Measurements from ENCODE around the gene RTL9. TPM values are rescaled to one million over a fixed set of nuclear protein-coding genes. Genes with fewer than 3 reads are reported as not detected.

The RTL9 gene
- total RNA-seq, 4 donors from 2014 or later = 0.21 TPM; not detected in 3

GRCh38 chrX:110391086-110391485 is 32.4 kb downstream of the RTL9 start:
- Histone ChIP-seq H3K4me3 (no peak overlapping the region), H3K4me1 (no peaks in the 10 kb centered on the region), H3K36me3 (no peaks in the 10 kb centered on the region), H3K27me3 (peaks cover 0 to 25% of the 10 kb centered on the region in 2 donors), H3K27ac (no peak overlapping the region), H3K9me3 (no peaks in the 10 kb centered on the region)
- no peak for TF ChIP-seq EP300 (IDR thresholded peaks at IDR 0.05)
- no peak for DNase-seq (ENCODE audit: low spot score in 2 of 2)

GRCh38 chrX:110394651-110395050 is 36.0 kb downstream of the RTL9 start:
- DNase-seq (ENCODE audit: low spot score in 2 of 2) = no peak
- H3K27ac ChIP-seq = no peak overlapping the region
- 83 to 89% methylated on average over 2 of the region's 2 CpGs for WGBS, 2 donors
- H3K27me3 ChIP-seq = peaks cover 0 to 31% of the 10 kb centered on the region in 2 donors
- no peak overlapping the region for H3K4me3 ChIP-seq
- TF ChIP-seq EP300 (IDR thresholded peaks at IDR 0.05) (no peak), CTCF (IDR thresholded peaks at IDR 0.05) (no peak), POLR2A (IDR thresholded peaks at IDR 0.05) (no peak)
- H3K9me3 ChIP-seq = no peaks in the 10 kb centered on the region
- H3K4me1 ChIP-seq = no peaks in the 10 kb centered on the region
- no peaks in the 10 kb centered on the region for H3K36me3 ChIP-seq

- no peak for TF ChIP-seq POLR2A (IDR thresholded peaks at IDR 0.05)
- no peak for TF ChIP-seq CTCF (IDR thresholded peaks at IDR 0.05)
- no peak for TF ChIP-seq EP300 (IDR thresholded peaks at IDR 0.05)
- no peak for DNase-seq (ENCODE audit: low spot score in 2 of 2)
- Histone ChIP-seq H3K9me3 (no peaks in the 10 kb centered on the region), H3K36me3 (no peaks in the 10 kb centered on the region), H3K27ac (no peak overlapping the region), H3K27me3 (peaks cover 0 to 31% of the 10 kb centered on the region in 2 donors), H3K4me1 (no peaks in the 10 kb centered on the region), H3K4me3 (no peak overlapping the region)
- 48 to 83% methylated on average over 1 of the region's 1 CpG for WGBS, 2 donors
Observed at GRCh38 chrX:110395877-110396276, 37.2 kb downstream of the RTL9 start.

- WGBS, 2 donors = 62 to 74% methylated on average over 4 of the region's 4 CpGs
- no peak for DNase-seq (ENCODE audit: low spot score in 2 of 2)
- Histone ChIP-seq H3K27ac (no peak overlapping the region), H3K4me3 (no peak overlapping the region), H3K36me3 (no peaks in the 10 kb centered on the region), H3K9me3 (no peaks in the 10 kb centered on the region), H3K27me3 (peaks cover 0 to 33% of the 10 kb centered on the region in 2 donors), H3K4me1 (no peaks in the 10 kb centered on the region)
- no peak for TF ChIP-seq POLR2A (IDR thresholded peaks at IDR 0.05)
- no peak for TF ChIP-seq CTCF (IDR thresholded peaks at IDR 0.05)
- no peak for TF ChIP-seq EP300 (IDR thresholded peaks at IDR 0.05)
Observed at GRCh38 chrX:110396735-110397134, 38.1 kb downstream of the RTL9 start.

- Histone ChIP-seq H3K36me3 (no peaks in the 10 kb centered on the region), H3K4me3 (no peak overlapping the region), H3K4me1 (no peaks in the 10 kb centered on the region), H3K27me3 (peaks cover 0 to 39% of the 10 kb centered on the region in 2 donors), H3K9me3 (no peaks in the 10 kb centered on the region), H3K27ac (no peak overlapping the region)
- TF ChIP-seq EP300 (IDR thresholded peaks at IDR 0.05) = no peak
- no peak for TF ChIP-seq POLR2A (IDR thresholded peaks at IDR 0.05)
- TF ChIP-seq CTCF (IDR thresholded peaks at IDR 0.05) = no peak
- no peak for DNase-seq (ENCODE audit: low spot score in 2 of 2)
Observed at GRCh38 chrX:110397339-110397738, 38.7 kb downstream of the RTL9 start.

- TF ChIP-seq CTCF (IDR thresholded peaks at IDR 0.05) (no peak), EP300 (IDR thresholded peaks at IDR 0.05) (no peak), POLR2A (IDR thresholded peaks at IDR 0.05) (no peak)
- WGBS, 2 donors = 64 to 82% methylated on average over 6 of the region's 6 CpGs
- Histone ChIP-seq H3K27ac (no peak overlapping the region), H3K4me1 (no peaks in the 10 kb centered on the region), H3K4me3 (no peak overlapping the region), H3K27me3 (peaks cover 0 to 43% of the 10 kb centered on the region in 2 donors), H3K36me3 (no peaks in the 10 kb centered on the region), H3K9me3 (no peaks in the 10 kb centered on the region)
- DNase-seq (ENCODE audit: low spot score in 2 of 2) = no peak
Observed at GRCh38 chrX:110397904-110398303, 39.3 kb downstream of the RTL9 start.
